ENCODE results near the gene ACO1.

Gene ACO1

DNA sequence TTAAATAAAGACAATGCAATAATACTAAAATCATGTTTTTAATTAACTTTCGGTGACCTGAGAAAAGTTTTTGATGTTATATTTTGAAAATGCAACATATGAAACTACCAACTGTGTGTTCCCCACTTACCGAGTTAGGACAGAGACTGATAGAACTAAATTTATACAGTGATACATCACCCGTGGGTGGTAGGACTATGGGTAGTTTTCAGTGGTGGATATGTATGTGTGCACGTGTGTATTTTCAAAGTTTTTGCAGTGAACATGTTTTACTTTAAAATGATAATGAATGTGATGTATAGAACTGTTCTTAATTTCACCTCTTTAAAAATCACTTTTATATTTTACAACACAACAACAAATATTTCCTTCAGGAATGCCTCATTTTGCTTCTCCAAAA lies 25.0 kb upstream of the ACO1 start:
- no peak overlapping the region for H3K4me3 Mint-ChIP-seq
- no peaks in the 10 kb centered on the region for H3K4me1 Mint-ChIP-seq
- ATAC-seq (replicated peaks; ENCODE audit: extremely low read depth, poor library complexity, severe bottlenecking) (no peak), DNase-seq (ENCODE audit: low spot score in 2 of 2) (no peak)
- no peaks in the 10 kb centered on the region for H3K36me3 Mint-ChIP-seq (ENCODE audit: insufficient read depth)
- peaks cover 27% of the 10 kb centered on the region for H3K27me3 Mint-ChIP-seq
- no peak overlapping the region for H3K27ac Mint-ChIP-seq (ENCODE audit: low read depth)
- no peaks in the 10 kb centered on the region for H3K9me3 Mint-ChIP-seq

DNA sequence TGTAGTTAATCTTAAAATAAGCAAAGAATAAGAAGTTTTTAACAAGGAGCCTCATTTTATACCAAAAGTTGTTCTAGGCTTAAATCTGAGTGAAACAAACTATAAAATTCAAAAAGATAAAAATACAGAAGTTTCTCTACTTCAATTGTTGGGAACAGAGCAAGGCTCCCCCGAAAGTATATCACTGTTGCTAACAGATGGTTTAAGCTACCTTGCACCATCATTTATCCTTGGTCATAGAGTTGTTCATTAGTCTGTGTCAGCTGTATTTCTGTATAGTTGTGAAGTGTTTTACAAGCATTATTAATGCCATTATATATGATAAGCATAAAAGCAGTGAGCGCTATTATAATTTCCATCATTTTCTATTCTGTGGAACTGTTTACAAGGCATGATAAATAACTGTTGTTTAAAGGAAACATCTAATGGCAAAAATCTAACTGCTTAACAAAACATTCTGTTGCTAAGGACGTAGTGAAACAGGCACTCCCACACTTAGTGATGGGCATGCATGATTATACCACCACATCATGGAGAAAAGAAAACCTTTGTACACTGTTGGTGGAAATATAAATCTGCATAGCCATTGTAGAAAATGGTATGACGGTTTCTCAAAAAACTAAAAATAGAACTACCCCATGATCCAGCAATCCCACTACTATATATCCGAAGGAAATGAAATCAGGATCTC lies 23.3 kb upstream of the ACO1 start:
- DNase-seq (ENCODE audit: low spot score in 2 of 2), result no peak
- Mint-ChIP-seq H3K27ac (ENCODE audit: low read depth) (no peak overlapping the region), H3K4me3 (no peak overlapping the region), H3K9me3 (no peaks in the 10 kb centered on the region), H3K4me1 (no peaks in the 10 kb centered on the region), H3K36me3 (ENCODE audit: insufficient read depth) (no peaks in the 10 kb centered on the region), H3K27me3 (peaks cover 27% of the 10 kb centered on the region)
- no peak for ATAC-seq (replicated peaks; ENCODE audit: extremely low read depth, poor library complexity, severe bottlenecking)

DNA sequence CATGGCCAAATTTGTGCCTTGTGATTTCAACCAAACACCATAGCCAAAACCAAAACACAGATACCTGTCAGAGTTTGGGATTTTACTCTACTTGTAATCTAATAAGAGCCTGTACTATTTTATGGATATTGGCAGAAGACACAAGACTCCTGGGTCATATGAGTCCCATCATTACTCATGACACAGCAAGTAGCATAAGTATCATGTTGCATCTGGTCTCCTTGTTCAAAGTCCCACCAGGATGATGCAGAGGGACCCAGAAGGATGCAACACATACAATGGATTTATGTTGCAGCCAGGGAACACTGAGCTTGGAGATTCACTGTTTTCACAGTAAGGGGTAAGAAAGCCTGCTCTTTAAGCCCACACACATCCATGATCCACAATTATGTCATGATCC lies 13.2 kb upstream of the ACO1 start:
- Mint-ChIP-seq H3K27ac (ENCODE audit: low read depth) (no peak overlapping the region), H3K4me3 (no peak overlapping the region), H3K27me3 (no peaks in the 10 kb centered on the region), H3K9me3 (no peaks in the 10 kb centered on the region), H3K4me1 (no peaks in the 10 kb centered on the region), H3K36me3 (ENCODE audit: insufficient read depth) (no peaks in the 10 kb centered on the region)
- DNase-seq (ENCODE audit: low spot score in 2 of 2) (no peak), ATAC-seq (replicated peaks; ENCODE audit: extremely low read depth, poor library complexity, severe bottlenecking) (no peak)

DNA sequence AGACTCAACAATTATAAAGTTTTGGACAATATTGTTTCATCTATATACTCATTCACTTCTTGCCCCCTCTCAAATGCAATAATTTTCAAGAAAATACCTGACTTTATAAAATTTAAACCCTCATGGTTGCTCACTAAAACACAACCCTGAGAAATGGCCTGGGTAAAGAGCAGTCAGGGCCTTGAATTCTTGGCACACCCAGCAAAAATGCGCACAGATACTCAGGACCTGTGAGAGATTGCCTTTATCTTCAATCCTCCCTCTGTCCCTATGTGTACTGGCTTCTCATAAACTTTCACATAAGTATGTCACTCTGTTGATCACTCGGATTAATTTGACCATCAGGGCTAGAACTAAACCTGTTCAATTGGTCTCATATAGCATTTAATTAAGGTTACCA lies 12.8 kb upstream of the ACO1 start:
- Mint-ChIP-seq H3K9me3 (no peaks in the 10 kb centered on the region), H3K4me1 (no peaks in the 10 kb centered on the region), H3K36me3 (ENCODE audit: insufficient read depth) (no peaks in the 10 kb centered on the region), H3K27me3 (no peaks in the 10 kb centered on the region), H3K27ac (ENCODE audit: low read depth) (no peak overlapping the region), H3K4me3 (no peak overlapping the region)
- ATAC-seq (replicated peaks; ENCODE audit: extremely low read depth, poor library complexity, severe bottlenecking) (no peak), DNase-seq (ENCODE audit: low spot score in 2 of 2) (no peak)

DNA sequence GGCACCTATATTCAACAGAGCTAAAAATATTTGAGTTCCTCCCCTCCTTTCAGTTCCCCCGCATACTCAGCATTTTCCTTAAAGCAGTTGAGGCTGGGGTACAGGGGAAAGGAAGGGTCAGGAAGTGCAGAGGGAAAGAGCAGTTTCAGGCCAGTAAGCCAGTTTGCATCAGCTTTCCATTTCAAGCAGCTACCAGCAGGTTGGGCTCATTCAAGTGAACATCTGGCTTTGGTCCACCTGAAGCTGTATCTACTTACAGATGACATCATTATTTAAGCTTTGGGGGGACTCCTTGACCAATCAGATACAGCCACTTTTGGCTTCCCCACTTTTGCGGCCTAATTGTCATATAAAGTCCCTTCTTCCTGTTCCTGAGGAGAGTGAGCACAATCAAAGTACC lies 8.2 kb upstream of the ACO1 start:
- peaks cover 6% of the 10 kb centered on the region for H3K4me1 Mint-ChIP-seq
- no peaks in the 10 kb centered on the region for H3K36me3 Mint-ChIP-seq (ENCODE audit: insufficient read depth)
- peaks cover 10% of the 10 kb centered on the region for H3K27me3 Mint-ChIP-seq
- no peak overlapping the region for H3K27ac Mint-ChIP-seq (ENCODE audit: low read depth)
- ATAC-seq (replicated peaks; ENCODE audit: extremely low read depth, poor library complexity, severe bottlenecking) (no peak), DNase-seq (ENCODE audit: low spot score in 2 of 2) (no peak)
- no peak overlapping the region for H3K4me3 Mint-ChIP-seq
- no peaks in the 10 kb centered on the region for H3K9me3 Mint-ChIP-seq

DNA sequence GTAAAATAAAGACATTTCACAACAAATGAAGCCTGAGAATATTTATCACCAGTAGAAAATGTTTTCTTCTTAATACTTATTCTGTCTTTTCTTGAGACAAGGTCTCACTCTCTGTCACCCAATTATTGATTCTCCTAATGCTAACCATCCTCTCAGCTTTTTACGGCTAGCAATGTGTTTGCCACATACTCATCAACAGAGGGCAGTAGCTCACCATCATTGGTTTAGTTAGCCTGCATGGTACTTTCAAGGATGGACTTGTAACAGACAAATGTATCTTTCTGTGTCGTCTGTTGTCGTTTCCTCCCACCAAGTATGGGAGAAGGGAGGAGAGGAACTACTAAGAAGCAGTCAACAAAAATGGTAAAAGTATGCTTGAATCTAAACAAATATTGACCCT lies 5.9 kb upstream of the ACO1 start:
- Mint-ChIP-seq H3K27ac (ENCODE audit: low read depth) (no peak overlapping the region), H3K4me3 (no peak overlapping the region), H3K36me3 (ENCODE audit: insufficient read depth) (no peaks in the 10 kb centered on the region), H3K4me1 (peaks cover 9% of the 10 kb centered on the region), H3K27me3 (peaks cover 30% of the 10 kb centered on the region), H3K9me3 (no peaks in the 10 kb centered on the region)
- DNase-seq (ENCODE audit: low spot score in 2 of 2) (peak in 1 of 2 donors; percentile 30), ATAC-seq (replicated peaks; ENCODE audit: extremely low read depth, poor library complexity, severe bottlenecking) (peak; percentile 77)

DNA sequence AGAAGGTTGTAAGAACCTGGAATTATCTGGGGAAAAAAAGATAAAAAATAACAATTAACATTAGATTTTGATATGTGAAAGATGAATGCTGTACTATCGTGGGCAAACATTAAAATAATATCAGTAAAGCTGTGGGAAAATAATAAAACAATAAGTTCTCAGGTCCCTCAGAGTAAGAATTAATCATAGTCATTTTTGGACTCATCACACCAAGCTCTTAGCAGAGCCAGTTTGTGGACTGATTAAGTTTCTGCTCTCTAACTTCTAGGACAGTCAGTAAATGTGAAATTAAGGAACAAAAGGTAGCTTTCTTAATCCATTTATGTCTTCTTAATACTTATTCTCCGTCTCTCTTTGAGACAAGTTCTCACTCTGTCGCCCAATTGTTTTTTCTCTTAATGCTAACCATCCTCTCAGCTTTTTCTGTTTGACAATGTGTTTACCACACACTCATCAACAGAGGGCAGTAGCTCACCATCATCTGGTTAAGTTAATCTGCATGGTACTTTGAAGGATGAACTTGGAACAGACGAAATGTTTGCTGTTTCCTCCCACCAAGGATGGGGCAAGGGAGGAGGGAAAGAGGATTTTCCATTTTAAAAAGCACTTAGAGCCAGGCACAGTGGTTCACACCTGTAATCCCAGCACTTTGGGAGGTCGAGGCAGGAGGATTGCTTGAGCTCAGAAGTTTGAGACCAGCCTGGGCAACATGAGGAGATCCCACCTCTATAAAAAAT lies 5.3 kb upstream of the ACO1 start:
- Mint-ChIP-seq H3K4me1 (peaks cover 13% of the 10 kb centered on the region), H3K27me3 (peaks cover 30% of the 10 kb centered on the region), H3K36me3 (ENCODE audit: insufficient read depth) (no peaks in the 10 kb centered on the region), H3K4me3 (no peak overlapping the region), H3K27ac (ENCODE audit: low read depth) (no peak overlapping the region), H3K9me3 (no peaks in the 10 kb centered on the region)
- peak; percentile 84 for ATAC-seq (replicated peaks; ENCODE audit: extremely low read depth, poor library complexity, severe bottlenecking)
- DNase-seq (ENCODE audit: low spot score in 2 of 2), result peak; percentile 28 to 37

DNA sequence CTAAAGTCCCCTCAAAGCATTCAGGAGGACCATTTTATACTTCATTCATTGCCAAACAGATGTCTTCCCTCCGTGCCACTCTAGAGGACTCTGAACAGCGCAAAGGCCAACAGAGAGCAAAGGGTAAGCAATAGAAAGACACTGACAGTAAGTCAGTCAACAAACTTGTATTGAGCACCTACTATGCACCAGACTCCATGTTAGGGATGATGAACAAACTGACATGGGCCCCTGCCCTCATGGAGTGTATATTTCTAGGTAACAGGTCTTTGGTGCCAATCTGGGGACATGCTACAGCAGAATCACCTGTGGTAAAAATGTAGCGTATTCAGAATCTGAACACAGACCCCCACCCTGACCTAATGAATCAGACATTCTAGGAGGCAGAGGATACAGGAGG lies 3.5 kb upstream of the ACO1 start:
- no peaks in the 10 kb centered on the region for H3K36me3 Mint-ChIP-seq (ENCODE audit: insufficient read depth)

DNA sequence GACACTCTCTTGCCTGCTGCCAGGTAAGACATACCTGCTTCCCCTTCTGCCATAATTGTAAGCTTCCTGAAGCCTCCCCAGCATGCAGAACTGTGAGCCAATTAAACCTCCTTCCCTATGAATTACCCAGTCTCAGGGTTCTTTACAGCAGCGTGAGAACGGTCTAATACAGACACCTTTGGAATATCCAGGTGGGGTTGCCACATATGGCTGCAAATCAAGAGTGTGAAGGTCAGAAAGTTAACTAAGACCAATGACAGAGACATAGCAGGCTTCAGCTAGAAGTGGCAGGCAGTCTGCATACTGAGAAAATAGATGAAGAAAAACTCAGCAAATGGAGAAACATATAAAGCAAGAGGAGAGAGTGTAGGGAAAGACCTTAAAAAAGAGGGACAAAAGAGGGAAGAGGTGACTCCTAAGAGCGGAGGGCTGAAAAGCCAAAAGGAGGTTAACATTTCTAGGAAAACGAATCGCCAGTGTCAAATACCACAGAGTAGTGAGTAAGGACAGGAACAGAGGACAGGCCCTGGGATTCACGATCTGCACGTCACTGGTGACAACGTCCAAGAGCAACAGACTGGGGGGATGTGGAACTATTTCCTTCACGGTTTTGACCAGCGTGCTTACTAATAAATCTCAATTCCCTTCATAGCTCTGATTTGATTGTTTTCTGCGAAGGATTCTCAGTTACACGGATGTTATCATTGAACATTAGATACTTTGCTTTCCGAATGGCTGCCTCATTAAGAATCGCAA lies 1.7 kb upstream of the ACO1 start:
- no peaks in the 10 kb centered on the region for H3K36me3 Mint-ChIP-seq (ENCODE audit: insufficient read depth)
- H3K27ac Mint-ChIP-seq (ENCODE audit: low read depth), result no peak overlapping the region
- ATAC-seq (replicated peaks; ENCODE audit: extremely low read depth, poor library complexity, severe bottlenecking) (no peak), DNase-seq (ENCODE audit: low spot score in 2 of 2) (no peak)
- H3K27me3 Mint-ChIP-seq, result peaks cover 30% of the 10 kb centered on the region
- no peaks in the 10 kb centered on the region for H3K9me3 Mint-ChIP-seq
- peaks cover 13% of the 10 kb centered on the region for H3K4me1 Mint-ChIP-seq
- H3K4me3 Mint-ChIP-seq, result peak overlapping the region; percentile 2

More for the DNA sequence above, 3.5 kb upstream of the ACO1 start:
- Mint-ChIP-seq H3K27me3 (peaks cover 30% of the 10 kb centered on the region), H3K4me1 (peaks cover 13% of the 10 kb centered on the region), H3K4me3 (no peak overlapping the region), H3K27ac (ENCODE audit: low read depth) (no peak overlapping the region), H3K9me3 (no peaks in the 10 kb centered on the region)
- DNase-seq (ENCODE audit: low spot score in 2 of 2), result no peak
- no peak for ATAC-seq (replicated peaks; ENCODE audit: extremely low read depth, poor library complexity, severe bottlenecking)

DNA sequence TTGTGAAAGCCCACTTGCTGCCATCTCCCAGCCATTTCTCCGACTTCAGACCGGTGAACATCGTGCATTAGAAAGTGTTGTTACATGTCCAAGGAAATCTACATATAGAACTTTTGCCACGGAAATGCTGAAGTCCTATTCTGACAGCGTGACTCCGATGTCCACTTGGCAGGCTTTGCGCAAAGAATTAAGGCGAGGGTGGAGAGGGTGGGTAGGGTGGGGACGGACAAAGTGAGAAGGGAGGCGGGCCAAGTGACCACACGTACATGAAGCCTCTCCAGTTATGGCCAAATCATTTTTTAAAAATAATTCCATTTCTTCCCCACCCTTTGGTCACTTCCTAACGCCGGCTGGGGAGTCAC lies 460 bp upstream of the ACO1 start:
- Mint-ChIP-seq H3K4me1 (peaks cover 12% of the 10 kb centered on the region), H3K36me3 (ENCODE audit: insufficient read depth) (no peaks in the 10 kb centered on the region), H3K27me3 (peaks cover 30% of the 10 kb centered on the region), H3K4me3 (peak overlapping the region; percentile 72), H3K27ac (ENCODE audit: low read depth) (no peak overlapping the region), H3K9me3 (no peaks in the 10 kb centered on the region)
- no peak for ATAC-seq (replicated peaks; ENCODE audit: extremely low read depth, poor library complexity, severe bottlenecking)
- no peak for DNase-seq (ENCODE audit: low spot score in 2 of 2)

DNA sequence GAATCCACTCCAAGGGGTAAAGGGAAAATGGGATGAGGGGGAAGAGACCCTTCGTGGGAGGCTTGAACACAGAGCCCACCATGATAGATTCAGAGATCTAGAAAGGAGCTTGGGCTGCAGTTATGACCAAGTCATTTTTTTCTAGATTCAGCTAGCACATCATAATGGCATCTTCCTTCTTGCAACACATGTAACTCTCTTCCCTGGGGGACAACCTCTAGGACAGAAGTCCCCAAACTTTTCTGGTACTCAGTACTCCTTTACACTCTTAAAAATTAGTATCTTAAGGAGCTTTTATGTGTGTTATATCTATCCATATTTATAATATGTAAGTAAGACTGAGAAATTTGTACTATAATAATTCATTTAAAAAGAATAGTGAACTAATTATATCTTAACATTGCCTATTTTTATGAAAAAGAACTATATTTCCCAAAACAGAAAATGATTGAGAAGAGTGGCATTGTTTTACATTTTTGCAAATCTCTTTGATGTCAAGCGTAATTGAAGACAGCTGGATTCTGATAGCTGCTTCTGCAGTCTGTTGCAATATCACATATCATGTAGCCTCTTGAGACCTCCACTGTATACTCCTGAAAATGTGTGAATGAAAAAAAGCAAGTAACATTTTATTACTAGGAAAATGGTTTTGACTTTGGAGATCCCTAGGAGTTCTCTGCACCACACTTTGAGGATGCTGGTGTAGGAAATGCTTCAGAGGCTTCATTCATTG lies 875 bp downstream of the ACO1 start:
- no peak overlapping the region for H3K27ac Mint-ChIP-seq (ENCODE audit: low read depth)
- peaks cover 26% of the 10 kb centered on the region for H3K27me3 Mint-ChIP-seq
- peak overlapping the region; percentile 72 for H3K4me3 Mint-ChIP-seq
- DNase-seq (ENCODE audit: low spot score in 2 of 2) (no peak), ATAC-seq (replicated peaks; ENCODE audit: extremely low read depth, poor library complexity, severe bottlenecking) (no peak)
- H3K36me3 Mint-ChIP-seq (ENCODE audit: insufficient read depth), result no peaks in the 10 kb centered on the region
- H3K4me1 Mint-ChIP-seq, result peaks cover 7% of the 10 kb centered on the region
- no peaks in the 10 kb centered on the region for H3K9me3 Mint-ChIP-seq

DNA sequence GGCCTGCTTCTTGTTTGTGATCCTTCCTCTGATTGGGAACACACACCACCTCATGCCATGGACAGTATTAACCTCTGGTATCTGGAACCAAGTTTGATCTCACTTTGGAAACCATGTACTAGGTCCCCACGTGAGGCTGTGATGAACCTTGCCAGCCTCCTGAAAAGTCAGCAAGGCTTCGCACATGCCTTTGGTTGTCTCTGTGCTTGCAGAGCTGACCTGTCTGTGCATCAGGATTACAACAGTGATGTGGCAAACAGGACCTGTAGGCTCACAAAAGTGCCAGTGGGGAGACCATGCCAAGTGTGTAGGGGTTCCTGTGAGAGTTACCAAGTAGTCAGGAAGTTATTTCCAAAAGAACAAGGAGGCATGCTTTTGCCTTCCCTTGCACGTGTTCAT lies 1.4 kb downstream of the ACO1 start:
- ATAC-seq (replicated peaks; ENCODE audit: extremely low read depth, poor library complexity, severe bottlenecking), result no peak
- no peak overlapping the region for H3K27ac Mint-ChIP-seq (ENCODE audit: low read depth)
- peaks cover 7% of the 10 kb centered on the region for H3K4me1 Mint-ChIP-seq
- no peaks in the 10 kb centered on the region for H3K36me3 Mint-ChIP-seq (ENCODE audit: insufficient read depth)
- peaks cover 20% of the 10 kb centered on the region for H3K27me3 Mint-ChIP-seq
- no peak overlapping the region for H3K4me3 Mint-ChIP-seq
- no peak for DNase-seq (ENCODE audit: low spot score in 2 of 2)
- no peaks in the 10 kb centered on the region for H3K9me3 Mint-ChIP-seq

All from central memory CD8-positive, alpha-beta T cell (primary cell).